Duodenal mucosa (tissue), 2 donors: ENCODE measurements around the gene CLECL1.

ENCODE experiments used
- H3K27ac ChIP-seq: one replicate; pipeline ENCODE4 v1.7.0; 2013; ENCODE audit warnings: low read depth, low read length
- H3K27me3 ChIP-seq, 2 donors: one replicate each; pipeline ENCODE4 v1.7.0; 2013; ENCODE audit warnings: low read length in 2 of 2, control low read depth in 1 of 2; ENCODE audit not compliant: insufficient read depth in 2 of 2, control insufficient read depth in 1 of 2
- H3K36me3 ChIP-seq, 2 donors: one replicate each; pipeline ENCODE4 v1.7.0; 2013; ENCODE audit warnings: low read length in 2 of 2, control low read depth in 1 of 2; ENCODE audit not compliant: insufficient read depth in 2 of 2, control insufficient read depth in 1 of 2
- H3K4me1 ChIP-seq, 2 donors: one replicate each; pipeline ENCODE4 v1.7.0; 2013; ENCODE audit warnings: low read length in 2 of 2, control low read depth in 1 of 2; ENCODE audit not compliant: insufficient read depth in 2 of 2, control insufficient read depth in 1 of 2
- H3K4me3 ChIP-seq, 2 donors: one replicate each; pipeline ENCODE4 v1.7.0; 2013; ENCODE audit warnings: low read length in 2 of 2, low read depth in 1 of 2
- H3K9ac ChIP-seq, 2 donors: one replicate each; pipeline ENCODE4 v1.7.0; 2013; ENCODE audit warnings: low read length in 2 of 2, low read depth in 1 of 2
- H3K9me3 ChIP-seq, 2 donors: one replicate each; pipeline ENCODE4 v1.7.0; 2013; ENCODE audit warnings: low read length in 2 of 2, control low read depth in 1 of 2; ENCODE audit not compliant: control insufficient read depth in 1 of 2

Gene CLECL1

GRCh38 chr12:9732921-9733461 lies at the start of gene CLECL1:
TSS of gene CLECL1 (minus strand) at chr12:9733097.
- Histone ChIP-seq H3K9me3 (no peaks in the 10 kb centered on the region), H3K4me1 (peaks cover 0 to 8% of the 10 kb centered on the region in 2 donors), H3K27ac (peak within 1 kb of the TSS; percentile 22), H3K4me3 (peak within 1 kb of the TSS; percentile 46), H3K36me3 (no peaks in the 10 kb centered on the region), H3K9ac (peak within 1 kb of the TSS; percentile 15 to 49), H3K27me3 (no peaks in the 10 kb centered on the region)

- H3K4me3 ChIP-seq, result no peak overlapping the region
Observed at GRCh38 chr12:9781360-9781759, 48.5 kb upstream of the CLECL1 start.

GRCh38 chr12:9779209-9779608 lies 46.3 kb upstream of the CLECL1 start:
- Histone ChIP-seq H3K27me3 (no peaks in the 10 kb centered on the region), H3K27ac (no peak overlapping the region), H3K4me3 (no peak overlapping the region), H3K36me3 (no peaks in the 10 kb centered on the region), H3K9ac (no peak overlapping the region), H3K9me3 (no peaks in the 10 kb centered on the region), H3K4me1 (peaks cover 0 to 6% of the 10 kb centered on the region in 2 donors)

More at GRCh38 chr12:9781360-9781759, 48.5 kb upstream of the CLECL1 start:
- Histone ChIP-seq H3K4me1 (no peaks in the 10 kb centered on the region), H3K9me3 (no peaks in the 10 kb centered on the region), H3K36me3 (no peaks in the 10 kb centered on the region), H3K27ac (no peak overlapping the region), H3K27me3 (no peaks in the 10 kb centered on the region), H3K9ac (no peak overlapping the region)

GRCh38 chr12:9776781-9777180 lies 43.9 kb upstream of the CLECL1 start:
- H3K4me3 ChIP-seq, result no peak overlapping the region
- no peaks in the 10 kb centered on the region for H3K36me3 ChIP-seq
- H3K27me3 ChIP-seq, result no peaks in the 10 kb centered on the region
- H3K9ac ChIP-seq, result no peak overlapping the region
- H3K4me1 ChIP-seq, result peaks cover 0 to 6% of the 10 kb centered on the region in 2 donors
- H3K27ac ChIP-seq, result no peak overlapping the region
- H3K9me3 ChIP-seq, result no peaks in the 10 kb centered on the region

GRCh38 chr12:9773216-9773877 lies 40.5 kb upstream of the CLECL1 start:
- H3K36me3 ChIP-seq, result no peaks in the 10 kb centered on the region
- no peak overlapping the region for H3K4me3 ChIP-seq
- H3K27me3 ChIP-seq, result no peaks in the 10 kb centered on the region
- H3K27ac ChIP-seq, result no peak overlapping the region
- no peaks in the 10 kb centered on the region for H3K9me3 ChIP-seq
- peaks cover 0 to 6% of the 10 kb centered on the region in 2 donors for H3K4me1 ChIP-seq
- H3K9ac ChIP-seq, result no peak overlapping the region

GRCh38 chr12:9763025-9763424 lies 30.1 kb upstream of the CLECL1 start:
- H3K4me1 ChIP-seq, result peaks cover 8 to 13% of the 10 kb centered on the region in 2 donors
- H3K9me3 ChIP-seq, result no peaks in the 10 kb centered on the region
- H3K4me3 ChIP-seq, result no peak overlapping the region
- H3K36me3 ChIP-seq, result no peaks in the 10 kb centered on the region
- H3K9ac ChIP-seq, result no peak overlapping the region
- no peak overlapping the region for H3K27ac ChIP-seq
- H3K27me3 ChIP-seq, result no peaks in the 10 kb centered on the region

- no peak overlapping the region for H3K9ac ChIP-seq
- no peak overlapping the region for H3K4me3 ChIP-seq
- H3K27ac ChIP-seq, result no peak overlapping the region
- H3K27me3 ChIP-seq, result no peaks in the 10 kb centered on the region
- no peaks in the 10 kb centered on the region for H3K9me3 ChIP-seq
- peaks cover 8 to 13% of the 10 kb centered on the region in 2 donors for H3K4me1 ChIP-seq
- no peaks in the 10 kb centered on the region for H3K36me3 ChIP-seq
Observed at GRCh38 chr12:9762369-9762768, 29.5 kb upstream of the CLECL1 start.

GRCh38 chr12:9761419-9761781 lies 28.5 kb upstream of the CLECL1 start:
- H3K27ac ChIP-seq, result no peak overlapping the region
- peak overlapping the region in 1 of 2 donors; percentile 63 for H3K4me3 ChIP-seq
- no peaks in the 10 kb centered on the region for H3K36me3 ChIP-seq
- H3K27me3 ChIP-seq, result no peaks in the 10 kb centered on the region
- H3K9me3 ChIP-seq, result no peaks in the 10 kb centered on the region
- H3K4me1 ChIP-seq, result peaks cover 8 to 13% of the 10 kb centered on the region in 2 donors
- H3K9ac ChIP-seq, result no peak overlapping the region

GRCh38 chr12:9760699-9761418 lies 28.0 kb upstream of the CLECL1 start, which contains the start of gene CD69:
TSS of gene CD69 (minus strand) at chr12:9760901. CDS start at chr12:9760820, 81 bp downstream.
- Histone ChIP-seq H3K36me3 (no peaks in the 10 kb centered on the region), H3K4me3 (peak within 1 kb of the TSS; percentile 38 to 63), H3K27me3 (no peaks in the 10 kb centered on the region), H3K9me3 (no peaks in the 10 kb centered on the region), H3K27ac (peak within 1 kb of the TSS; percentile 23), H3K4me1 (peaks cover 8 to 13% of the 10 kb centered on the region in 2 donors), H3K9ac (peak within 1 kb of the TSS in 1 of 2 donors; percentile 52)

- H3K27me3 ChIP-seq, result no peaks in the 10 kb centered on the region
- peaks cover 8 to 13% of the 10 kb centered on the region in 2 donors for H3K4me1 ChIP-seq
- peak overlapping the region in 1 of 2 donors; percentile 52 for H3K9ac ChIP-seq
- H3K27ac ChIP-seq, result peak overlapping the region; percentile 23
- H3K4me3 ChIP-seq, result peak overlapping the region; percentile 38 to 63
- H3K9me3 ChIP-seq, result no peaks in the 10 kb centered on the region
- no peaks in the 10 kb centered on the region for H3K36me3 ChIP-seq
Observed at GRCh38 chr12:9760120-9760519, 27.2 kb upstream of the CLECL1 start.
